Neural progenitor cell (in vitro differentiated cells): Measurements from ENCODE around the gene ADIG. TPM values are rescaled to one million over a fixed set of nuclear protein-coding genes. Genes with fewer than 3 reads are reported as not detected.

ENCODE experiments used
- DNase-seq: peaks from one replicate; pipeline ENCODE4 v3.0.0-alpha.2; 2016; ENCODE audit warnings: low spot score
- H2AFZ ChIP-seq: fragments of 200-600 bp; sonication (generic); replicated peaks from 2 replicates; pipeline ENCODE4 v1.6.1; 2016; ENCODE audit warnings: antibody characterized with exemption
- H3F3A ChIP-seq: fragments of 200-600 bp; sonication (generic); 2 replicates; pipeline ENCODE4 v1.6.1; 2016; ENCODE audit warnings: antibody characterized with exemption, low read depth
- H3K27ac ChIP-seq: fragments of 200-600 bp; sonication (generic); 2 replicates; pipeline ENCODE4 v1.5.1; 2016; ENCODE audit warnings: mild to moderate bottlenecking
- H3K27me3 ChIP-seq: fragments of 200-600 bp; sonication (generic); 2 replicates; pipeline ENCODE4 v1.6.1; 2016; ENCODE audit warnings: mild to moderate bottlenecking, moderate library complexity
- H3K36me3 ChIP-seq: fragments of 200-600 bp; sonication (generic); 2 replicates; pipeline ENCODE4 v1.5.1; 2016
- H3K4me1 ChIP-seq: fragments of 200-600 bp; sonication (generic); 2 replicates; pipeline ENCODE4 v1.6.1; 2016; ENCODE audit warnings: mixed run types
- H3K4me2 ChIP-seq: fragments of 200-600 bp; sonication (generic); 2 replicates; pipeline ENCODE4 v1.6.1; 2016
- H3K4me3 ChIP-seq: fragments of 200-600 bp; sonication (generic); 2 replicates; pipeline ENCODE4 v1.5.1; 2016
- H3K79me2 ChIP-seq: fragments of 200-600 bp; sonication (generic); 2 replicates; pipeline ENCODE4 v1.6.1; 2016; ENCODE audit warnings: low read depth
- H3K9ac ChIP-seq: fragments of 200-600 bp; sonication (generic); 2 replicates; pipeline ENCODE4 v1.6.1; 2016
- H3K9me3 ChIP-seq: fragments of 200-600 bp; sonication (generic); 2 replicates; pipeline ENCODE4 v1.5.1; 2016; ENCODE audit warnings: low read depth
- H4K20me1 ChIP-seq: fragments of 200-600 bp; sonication (generic); 2 replicates; pipeline ENCODE4 v1.6.1; 2016; ENCODE audit warnings: low read depth
- H3K27ac Mint-ChIP-seq: 3 replicates; pipeline ENCODE4 v1.8.0; 2021; ENCODE audit warnings: mixed read lengths
- H3K27me3 Mint-ChIP-seq: 2 replicates; pipeline ENCODE4 v1.8.0; 2022; ENCODE audit warnings: low read depth, mild to moderate bottlenecking, inconsistent platforms, moderate library complexity, mixed read lengths; ENCODE audit not compliant: insufficient read depth
- H3K36me3 Mint-ChIP-seq: 3 replicates; pipeline ENCODE4 v1.8.0; 2021; ENCODE audit warnings: mixed read lengths
- H3K4me1 Mint-ChIP-seq: 3 replicates; pipeline ENCODE4 v1.8.0; 2021; ENCODE audit warnings: mixed read lengths
- H3K4me3 Mint-ChIP-seq: 3 replicates; pipeline ENCODE4 v1.8.0; 2021; ENCODE audit warnings: mild to moderate bottlenecking, moderate library complexity, mixed read lengths
- H3K9me3 Mint-ChIP-seq: 3 replicates; pipeline ENCODE4 v1.8.0; 2020; ENCODE audit warnings: mixed read lengths
- EZH2 ChIP-seq: fragments of 200-600 bp; sonication (generic); IDR thresholded peaks from 2 replicates; pipeline ENCODE4 v1.6.1; 2017; ENCODE audit warnings: antibody characterized with exemption, mild to moderate bottlenecking, moderate library complexity
- EZH2phosphoT487 ChIP-seq: fragments of 200-600 bp; sonication (generic); IDR thresholded peaks from 2 replicates; pipeline ENCODE4 v1.6.1; 2017; ENCODE audit warnings: antibody characterized with exemption
- total RNA-seq: library from RNA; depleted of rRNA; stranded (reverse); fragments of >200 nt; gene quantifications from 2 replicates; pipeline ENCODE4 v1.2.3, GENCODE V29; 2015; ENCODE audit warnings: low replicate concordance
- TF ChIP-seq, protein P1 (sequence below): fragments of 200-600 bp; sonication (generic); IDR thresholded peaks from 2 replicates; pipeline ENCODE4 v1.5.1; 2017; ENCODE audit warnings: antibody characterized with exemption, mild to moderate bottlenecking

Gene ADIG
- total RNA-seq, 1 donor from 2014 or later, result not detected

DNA sequence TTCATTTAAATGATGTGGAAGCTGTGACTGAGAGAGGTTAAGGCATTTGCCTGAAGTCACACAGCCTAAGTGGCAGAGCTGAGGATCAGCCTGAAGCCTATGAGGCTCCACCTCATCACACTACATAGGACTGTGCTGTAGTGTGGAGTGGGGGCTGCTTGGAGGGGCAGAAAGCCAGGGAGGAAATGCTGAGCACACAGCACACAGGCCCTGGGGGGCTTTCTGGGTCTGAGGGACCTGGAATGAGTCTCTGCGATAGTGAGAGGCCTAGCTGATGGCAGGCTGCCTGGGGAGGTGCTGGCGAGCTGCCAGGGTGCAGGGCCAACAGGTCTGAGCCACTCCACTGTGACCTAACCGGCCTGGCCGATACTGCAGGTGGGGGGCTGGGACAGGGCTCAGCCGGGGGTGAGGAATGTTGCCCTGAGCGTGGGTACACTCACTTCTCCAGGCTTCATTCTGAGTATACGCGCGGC is 18.4 kb downstream of the ADIG start:
- Mint-ChIP-seq H3K9me3 (no peaks in the 10 kb centered on the region), H3K4me1 (peaks cover 12% of the 10 kb centered on the region), H3K27me3 (peaks cover 7% of the 10 kb centered on the region), H3K4me3 (no peak overlapping the region), H3K36me3 (no peaks in the 10 kb centered on the region), H3K27ac (no peak overlapping the region)
- Histone ChIP-seq H3K4me3 (no peak overlapping the region), H3K36me3 (no peaks in the 10 kb centered on the region), H2AFZ (no peak overlapping the region), H3F3A (no peaks in the 10 kb centered on the region), H3K4me2 (no peak overlapping the region), H3K27me3 (peaks cover 39% of the 10 kb centered on the region), H3K27ac (no peak overlapping the region), H3K4me1 (peaks cover 5% of the 10 kb centered on the region), H3K79me2 (no peaks in the 10 kb centered on the region), H3K9ac (no peak overlapping the region), H3K9me3 (no peaks in the 10 kb centered on the region), H4K20me1 (no peaks in the 10 kb centered on the region)
- DNase-seq, result no peak
- TF ChIP-seq EZH2phosphoT487 (no peak), EZH2 (no peak)
- TF ChIP-seq, protein P1, sequence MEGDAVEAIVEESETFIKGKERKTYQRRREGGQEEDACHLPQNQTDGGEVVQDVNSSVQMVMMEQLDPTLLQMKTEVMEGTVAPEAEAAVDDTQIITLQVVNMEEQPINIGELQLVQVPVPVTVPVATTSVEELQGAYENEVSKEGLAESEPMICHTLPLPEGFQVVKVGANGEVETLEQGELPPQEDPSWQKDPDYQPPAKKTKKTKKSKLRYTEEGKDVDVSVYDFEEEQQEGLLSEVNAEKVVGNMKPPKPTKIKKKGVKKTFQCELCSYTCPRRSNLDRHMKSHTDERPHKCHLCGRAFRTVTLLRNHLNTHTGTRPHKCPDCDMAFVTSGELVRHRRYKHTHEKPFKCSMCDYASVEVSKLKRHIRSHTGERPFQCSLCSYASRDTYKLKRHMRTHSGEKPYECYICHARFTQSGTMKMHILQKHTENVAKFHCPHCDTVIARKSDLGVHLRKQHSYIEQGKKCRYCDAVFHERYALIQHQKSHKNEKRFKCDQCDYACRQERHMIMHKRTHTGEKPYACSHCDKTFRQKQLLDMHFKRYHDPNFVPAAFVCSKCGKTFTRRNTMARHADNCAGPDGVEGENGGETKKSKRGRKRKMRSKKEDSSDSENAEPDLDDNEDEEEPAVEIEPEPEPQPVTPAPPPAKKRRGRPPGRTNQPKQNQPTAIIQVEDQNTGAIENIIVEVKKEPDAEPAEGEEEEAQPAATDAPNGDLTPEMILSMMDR, result no peak

DNA sequence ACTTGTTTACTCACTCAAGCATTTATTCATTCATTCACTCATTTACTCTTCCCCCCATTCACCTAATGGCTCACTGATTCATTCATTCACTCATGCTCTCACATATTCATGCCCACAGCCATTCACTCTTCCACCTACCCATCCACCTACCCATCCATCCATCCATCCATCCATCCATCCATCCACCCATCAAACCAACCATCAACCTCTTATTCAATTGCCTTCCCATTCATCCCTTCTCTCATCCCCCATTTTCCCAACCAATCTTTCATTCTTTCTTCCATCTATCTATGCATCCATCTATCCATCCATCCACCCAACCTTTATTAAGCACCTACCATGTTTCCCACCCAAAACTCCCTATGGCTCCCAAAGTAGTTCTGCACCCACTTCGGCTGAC is 19.1 kb downstream of the ADIG start:
- Mint-ChIP-seq H3K9me3 (no peaks in the 10 kb centered on the region), H3K36me3 (no peaks in the 10 kb centered on the region), H3K4me3 (no peak overlapping the region), H3K27ac (no peak overlapping the region), H3K4me1 (peaks cover 15% of the 10 kb centered on the region), H3K27me3 (peaks cover 7% of the 10 kb centered on the region)
- no peaks in the 10 kb centered on the region for H3K36me3 ChIP-seq
- no peak for DNase-seq
- peaks cover 5% of the 10 kb centered on the region for H3K4me1 ChIP-seq
- no peak overlapping the region for H2AFZ ChIP-seq
- H3K4me2 ChIP-seq, result no peak overlapping the region
- H3K9me3 ChIP-seq, result no peaks in the 10 kb centered on the region
- no peaks in the 10 kb centered on the region for H3K79me2 ChIP-seq
- no peak overlapping the region for H3K9ac ChIP-seq
- H4K20me1 ChIP-seq, result no peaks in the 10 kb centered on the region
- H3K27me3 ChIP-seq, result peaks cover 39% of the 10 kb centered on the region
- TF ChIP-seq EZH2 (no peak), EZH2phosphoT487 (no peak)
- TF ChIP-seq, protein P1, result no peak
- no peak overlapping the region for H3K27ac ChIP-seq
- H3F3A ChIP-seq, result no peaks in the 10 kb centered on the region
- H3K4me3 ChIP-seq, result no peak overlapping the region

GRCh38 chr20:38601216-38602184 is 20.5 kb downstream of the ADIG start, which contains the start of gene ARHGAP40:
TSS of gene ARHGAP40 (plus strand) at chr20:38601809.
- no peaks in the 10 kb centered on the region for H3K9me3 ChIP-seq
- H3F3A ChIP-seq, result no peaks in the 10 kb centered on the region
- no peaks in the 10 kb centered on the region for H3K9me3 Mint-ChIP-seq
- H3K4me3 Mint-ChIP-seq, result peak within 1 kb of the TSS; percentile 31
- H3K9ac ChIP-seq, result no peak within 1 kb of the TSS
- peak within 1 kb of the TSS; percentile 87 for H2AFZ ChIP-seq
- no peak within 1 kb of the TSS for H3K27ac ChIP-seq
- TF ChIP-seq EZH2phosphoT487 (peak; percentile 30), EZH2 (no peak)
- TF ChIP-seq, protein P1, result peak; percentile 34
- DNase-seq, result peak; percentile 51
- H4K20me1 ChIP-seq, result no peaks in the 10 kb centered on the region
- no peaks in the 10 kb centered on the region for H3K79me2 ChIP-seq
- no peaks in the 10 kb centered on the region for H3K36me3 Mint-ChIP-seq
- no peak within 1 kb of the TSS for H3K27ac Mint-ChIP-seq
- H3K4me1 ChIP-seq, result peaks cover 5% of the 10 kb centered on the region
- peaks cover 17% of the 10 kb centered on the region for H3K4me1 Mint-ChIP-seq
- H3K36me3 ChIP-seq, result no peaks in the 10 kb centered on the region
- H3K27me3 ChIP-seq, result peaks cover 39% of the 10 kb centered on the region
- H3K4me2 ChIP-seq, result peak within 1 kb of the TSS; percentile 68
- H3K4me3 ChIP-seq, result peak within 1 kb of the TSS; percentile 35
- peaks cover 7% of the 10 kb centered on the region for H3K27me3 Mint-ChIP-seq
